ENCODE results near the gene CCNG2.

Gene CCNG2

DNA sequence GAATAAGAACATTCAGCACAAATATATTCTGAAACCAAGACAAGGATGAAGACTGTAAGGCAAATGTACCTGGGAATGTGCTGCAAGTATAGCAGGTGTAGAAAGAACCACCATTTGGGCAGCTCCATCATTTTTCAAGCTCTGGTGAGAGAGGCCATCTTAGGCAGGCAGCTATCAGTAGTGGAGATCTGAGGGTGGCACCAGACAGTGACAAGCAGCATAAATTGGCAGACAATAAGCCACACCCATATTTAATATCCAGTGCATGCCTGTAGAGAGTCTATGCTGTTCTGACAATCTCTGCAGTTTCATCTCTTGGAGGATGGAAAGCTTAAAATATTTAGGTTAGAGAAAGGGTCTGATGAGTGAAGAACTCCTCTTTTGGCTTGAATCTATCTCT is 22.5 kb downstream of the CCNG2 start:
- H3K14ac ChIP-seq (ENCODE audit: low read length): no peak overlapping the region
- no peak overlapping the region for H2BK5ac ChIP-seq (ENCODE audit: low read depth, low read length, poor library complexity)
- no peak overlapping the region for H2AFZ ChIP-seq (ENCODE audit: insufficient read depth, low read length, poor library complexity)
- H3K79me2 ChIP-seq (ENCODE audit: control insufficient read depth, insufficient read depth, low read length, poor library complexity): no peaks in the 10 kb centered on the region
- H3K9me3 ChIP-seq (ENCODE audit: insufficient read depth, low read depth, low read length): no peaks in the 10 kb centered on the region
- no peak overlapping the region for H3K23ac ChIP-seq (ENCODE audit: low read length)
- no peak overlapping the region for H4K91ac ChIP-seq (ENCODE audit: low read depth, low read length)
- H3K9ac ChIP-seq (ENCODE audit: low read length): no peak overlapping the region
- no peak overlapping the region for H2AK5ac ChIP-seq (ENCODE audit: low read length)
- no peaks in the 10 kb centered on the region for H3K79me1 ChIP-seq (ENCODE audit: low read length)
- H3K4me2 ChIP-seq (ENCODE audit: low read length): no peak overlapping the region
- H3K18ac ChIP-seq (ENCODE audit: low read length): no peak overlapping the region
- no peak overlapping the region for H3K27ac ChIP-seq (ENCODE audit: low read depth, low read length)
- H3K4me3 ChIP-seq (ENCODE audit: low read depth, low read length): no peak overlapping the region
- DNase-seq: no peak
- H4K12ac ChIP-seq (ENCODE audit: low read depth, low read length): no peak overlapping the region
- H3K36me3 ChIP-seq (ENCODE audit: control insufficient read depth in 1 of 2, insufficient read depth in 2 of 2, low read length in 2 of 2): no peaks in the 10 kb centered on the region
- H4K8ac ChIP-seq (ENCODE audit: low read depth, low read length): no peak overlapping the region
- H3K27me3 ChIP-seq (ENCODE audit: insufficient read depth, low read length): no peaks in the 10 kb centered on the region
- no peak overlapping the region for H2BK12ac ChIP-seq (ENCODE audit: low read length)
- H3K4ac ChIP-seq (ENCODE audit: low read depth, low read length): no peak overlapping the region
- H2BK120ac ChIP-seq (ENCODE audit: insufficient read depth, low read length, poor library complexity): no peak overlapping the region
- peaks cover 4 to 10% of the 10 kb centered on the region in 2 experiments for H3K4me1 ChIP-seq (ENCODE audit: control insufficient read depth in 1 of 2, insufficient read depth in 2 of 2, low read length in 2 of 2)

DNA sequence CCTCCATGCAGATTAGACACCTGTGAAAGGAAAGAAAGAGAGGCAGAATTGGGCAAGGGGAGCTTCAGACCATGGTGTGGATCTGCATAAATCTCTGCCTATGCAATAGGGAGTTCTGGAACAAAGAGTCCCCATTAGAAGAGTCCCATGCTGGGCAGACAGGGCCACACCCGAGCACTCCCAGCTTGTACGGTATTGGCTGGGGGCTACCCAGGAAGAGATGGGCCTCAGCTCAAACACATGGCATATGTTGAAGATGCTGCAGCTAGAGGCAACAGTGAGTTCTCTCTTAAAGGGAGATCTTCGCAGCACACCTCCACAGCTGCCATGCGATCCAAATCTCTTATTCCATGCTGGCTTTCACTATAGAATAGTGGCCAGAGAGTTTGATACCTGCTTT is 24.7 kb downstream of the CCNG2 start:
- Histone ChIP-seq H3K4me2 (ENCODE audit: low read length) (no peak overlapping the region), H3K79me2 (ENCODE audit: control insufficient read depth, insufficient read depth, low read length, poor library complexity) (no peaks in the 10 kb centered on the region), H3K23ac (ENCODE audit: low read length) (no peak overlapping the region)

DNA sequence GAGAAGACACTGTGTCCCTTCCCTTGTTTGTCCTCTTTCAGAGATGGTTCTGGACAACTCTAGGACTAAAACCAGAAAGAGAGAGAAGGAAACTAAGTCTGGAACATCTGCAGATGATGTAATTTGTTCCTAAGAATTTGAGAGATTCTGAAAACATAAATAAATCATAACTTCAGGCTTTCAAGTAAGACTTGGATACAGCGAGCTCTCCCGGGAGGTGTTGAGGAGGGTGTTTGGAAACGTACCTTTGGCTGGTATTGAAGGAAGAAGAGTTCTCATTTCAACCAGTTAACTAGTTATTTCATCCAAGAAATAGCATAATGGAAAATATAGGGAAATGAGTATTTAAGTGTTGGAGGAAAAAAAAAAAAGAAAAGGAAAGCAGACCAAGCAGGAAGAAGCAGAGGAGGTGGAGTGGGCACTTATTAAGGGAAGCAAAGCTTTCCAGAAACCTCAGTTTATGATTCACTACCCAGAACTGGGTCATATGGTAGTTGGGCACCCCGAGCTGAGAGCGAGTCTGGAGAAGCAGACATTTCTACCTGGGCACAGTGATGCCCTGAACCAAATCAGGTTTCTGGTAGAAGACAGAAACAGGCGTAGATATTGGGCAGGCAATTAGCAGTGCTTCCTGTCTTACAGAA is 26.9 kb downstream of the CCNG2 start:
- Histone ChIP-seq H2BK120ac (ENCODE audit: insufficient read depth, low read length, poor library complexity) (no peak overlapping the region), H3K4me2 (ENCODE audit: low read length) (no peak overlapping the region), H3K9ac (ENCODE audit: low read length) (no peak overlapping the region), H2AFZ (ENCODE audit: insufficient read depth, low read length, poor library complexity) (no peak overlapping the region), H3K4me1 (ENCODE audit: control insufficient read depth in 1 of 2, insufficient read depth in 2 of 2, low read length in 2 of 2) (no peaks in the 10 kb centered on the region), H3K18ac (ENCODE audit: low read length) (no peak overlapping the region), H3K36me3 (ENCODE audit: control insufficient read depth in 1 of 2, insufficient read depth in 2 of 2, low read length in 2 of 2) (no peaks in the 10 kb centered on the region), H3K9me3 (ENCODE audit: insufficient read depth, low read depth, low read length) (no peaks in the 10 kb centered on the region), H3K79me2 (ENCODE audit: control insufficient read depth, insufficient read depth, low read length, poor library complexity) (no peaks in the 10 kb centered on the region), H3K23ac (ENCODE audit: low read length) (no peak overlapping the region), H3K27me3 (ENCODE audit: insufficient read depth, low read length) (no peaks in the 10 kb centered on the region), H3K27ac (ENCODE audit: low read depth, low read length) (no peak overlapping the region), H2BK5ac (ENCODE audit: low read depth, low read length, poor library complexity) (no peak overlapping the region), H3K79me1 (ENCODE audit: low read length) (peaks cover 2% of the 10 kb centered on the region), H3K14ac (ENCODE audit: low read length) (no peak overlapping the region), H4K8ac (ENCODE audit: low read depth, low read length) (no peak overlapping the region), H4K91ac (ENCODE audit: low read depth, low read length) (no peak overlapping the region), H2AK5ac (ENCODE audit: low read length) (no peak overlapping the region), H4K12ac (ENCODE audit: low read depth, low read length) (no peak overlapping the region), H2BK12ac (ENCODE audit: low read length) (no peak overlapping the region), H3K4me3 (ENCODE audit: low read depth, low read length) (no peak overlapping the region), H3K4ac (ENCODE audit: low read depth, low read length) (no peak overlapping the region)
- DNase-seq: no peak
- no CpG with 5 or more reads among the region's 6 CpGs for WGBS (ENCODE audit: extremely low coverage, insufficient coverage, insufficient read length)

More for the DNA sequence above, 24.7 kb downstream of the CCNG2 start:
- no peak overlapping the region for H2AK5ac ChIP-seq (ENCODE audit: low read length)
- no peak overlapping the region for H2BK120ac ChIP-seq (ENCODE audit: insufficient read depth, low read length, poor library complexity)
- H3K4me1 ChIP-seq (ENCODE audit: control insufficient read depth in 1 of 2, insufficient read depth in 2 of 2, low read length in 2 of 2): peaks cover 0 to 3% of the 10 kb centered on the region in 2 experiments
- no peak overlapping the region for H4K12ac ChIP-seq (ENCODE audit: low read depth, low read length)
- no peak overlapping the region for H2BK12ac ChIP-seq (ENCODE audit: low read length)
- H3K4me3 ChIP-seq (ENCODE audit: low read depth, low read length): no peak overlapping the region
- H3K79me1 ChIP-seq (ENCODE audit: low read length): no peaks in the 10 kb centered on the region
- no peak overlapping the region for H4K91ac ChIP-seq (ENCODE audit: low read depth, low read length)
- H2AFZ ChIP-seq (ENCODE audit: insufficient read depth, low read length, poor library complexity): no peak overlapping the region
- H2BK5ac ChIP-seq (ENCODE audit: low read depth, low read length, poor library complexity): no peak overlapping the region
- H4K8ac ChIP-seq (ENCODE audit: low read depth, low read length): no peak overlapping the region
- H3K36me3 ChIP-seq (ENCODE audit: control insufficient read depth in 1 of 2, insufficient read depth in 2 of 2, low read length in 2 of 2): no peaks in the 10 kb centered on the region
- H3K14ac ChIP-seq (ENCODE audit: low read length): no peak overlapping the region
- no peak overlapping the region for H3K4ac ChIP-seq (ENCODE audit: low read depth, low read length)
- H3K9ac ChIP-seq (ENCODE audit: low read length): no peak overlapping the region
- no peak overlapping the region for H3K27ac ChIP-seq (ENCODE audit: low read depth, low read length)
- no peaks in the 10 kb centered on the region for H3K9me3 ChIP-seq (ENCODE audit: insufficient read depth, low read depth, low read length)
- no peaks in the 10 kb centered on the region for H3K27me3 ChIP-seq (ENCODE audit: insufficient read depth, low read length)
- no CpG with 5 or more reads among the region's 4 CpGs for WGBS (ENCODE audit: extremely low coverage, insufficient coverage, insufficient read length)
- no peak overlapping the region for H3K18ac ChIP-seq (ENCODE audit: low read length)
- no peak for DNase-seq

DNA sequence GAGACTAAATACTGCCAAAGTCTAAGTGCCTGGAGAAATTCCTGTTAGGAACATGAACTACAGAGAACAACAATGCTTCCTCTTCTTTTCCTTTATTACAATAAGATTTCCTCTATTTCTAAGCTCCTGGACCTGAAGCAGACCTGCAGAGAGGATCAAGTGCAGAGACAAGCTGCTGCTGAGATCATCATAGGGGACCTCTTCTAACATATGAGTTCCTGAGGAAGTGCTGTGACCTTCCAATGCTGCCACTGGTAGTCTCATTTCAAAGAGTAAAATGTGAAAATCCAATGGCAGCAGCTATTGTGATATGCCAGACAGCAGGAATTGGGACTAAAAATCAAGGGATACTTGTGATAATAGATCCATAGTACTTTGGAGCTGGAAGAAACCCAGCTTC is 28.0 kb downstream of the CCNG2 start:
- H4K12ac ChIP-seq (ENCODE audit: low read depth, low read length): no peak overlapping the region

More for the DNA sequence above, 28.0 kb downstream of the CCNG2 start:
- Histone ChIP-seq H3K79me1 (ENCODE audit: low read length) (peaks cover 6% of the 10 kb centered on the region), H4K8ac (ENCODE audit: low read depth, low read length) (no peak overlapping the region), H4K91ac (ENCODE audit: low read depth, low read length) (no peak overlapping the region), H3K14ac (ENCODE audit: low read length) (no peak overlapping the region), H3K4me2 (ENCODE audit: low read length) (no peak overlapping the region), H3K4ac (ENCODE audit: low read depth, low read length) (no peak overlapping the region), H3K27me3 (ENCODE audit: insufficient read depth, low read length) (no peaks in the 10 kb centered on the region), H3K4me1 (ENCODE audit: control insufficient read depth in 1 of 2, insufficient read depth in 2 of 2, low read length in 2 of 2) (peaks cover 4% of the 10 kb centered on the region in 2 experiments), H2AK5ac (ENCODE audit: low read length) (no peak overlapping the region), H3K18ac (ENCODE audit: low read length) (no peak overlapping the region), H3K23ac (ENCODE audit: low read length) (no peak overlapping the region), H3K4me3 (ENCODE audit: low read depth, low read length) (no peak overlapping the region), H3K36me3 (ENCODE audit: control insufficient read depth in 1 of 2, insufficient read depth in 2 of 2, low read length in 2 of 2) (no peaks in the 10 kb centered on the region), H3K9ac (ENCODE audit: low read length) (no peak overlapping the region), H3K27ac (ENCODE audit: low read depth, low read length) (no peak overlapping the region), H2BK5ac (ENCODE audit: low read depth, low read length, poor library complexity) (no peak overlapping the region), H2BK12ac (ENCODE audit: low read length) (no peak overlapping the region), H2AFZ (ENCODE audit: insufficient read depth, low read length, poor library complexity) (no peak overlapping the region), H2BK120ac (ENCODE audit: insufficient read depth, low read length, poor library complexity) (no peak overlapping the region), H3K9me3 (ENCODE audit: insufficient read depth, low read depth, low read length) (no peaks in the 10 kb centered on the region), H3K79me2 (ENCODE audit: control insufficient read depth, insufficient read depth, low read length, poor library complexity) (no peaks in the 10 kb centered on the region)
- no peak for DNase-seq
